Measurements from ENCODE around the gene SCAMP4. TPM values are rescaled to one million over a fixed set of nuclear protein-coding genes. Genes with fewer than 3 reads are reported as not detected.
A peak's percentile ranks its signal among the peaks of the same experiment; 100 is the strongest.

The SCAMP4 gene
- total RNA-seq, 6 donors from 2014 or later = 52.0 to 117 (median 75.3) TPM

GRCh38 chr19:1956122-1956494 lies 50.9 kb downstream of the SCAMP4 start:
- Histone ChIP-seq H3K27me3 (no peaks in the 10 kb centered on the region), H3K9me3 (no peaks in the 10 kb centered on the region), H3K4me3 (no peak overlapping the region), H3K4me1 (peaks cover 0 to 5% (median 0%) of the 10 kb centered on the region in 4 donors), H3K36me3 (peaks cover 0 to 31% (median 15%) of the 10 kb centered on the region in 4 donors), H3K27ac (no peak overlapping the region)
- DNase-seq (no peak), ATAC-seq (ENCODE audit: low FRiP score in 2 of 2) (no peak)
- TF ChIP-seq EP300 (IDR thresholded peaks at IDR 0.05) = no peak
- TF ChIP-seq POLR2AphosphoS5 (IDR thresholded peaks at IDR 0.05) = no peak
- TF ChIP-seq POLR2A (IDR thresholded peaks at IDR 0.05) = no peak
- TF ChIP-seq, protein P1, sequence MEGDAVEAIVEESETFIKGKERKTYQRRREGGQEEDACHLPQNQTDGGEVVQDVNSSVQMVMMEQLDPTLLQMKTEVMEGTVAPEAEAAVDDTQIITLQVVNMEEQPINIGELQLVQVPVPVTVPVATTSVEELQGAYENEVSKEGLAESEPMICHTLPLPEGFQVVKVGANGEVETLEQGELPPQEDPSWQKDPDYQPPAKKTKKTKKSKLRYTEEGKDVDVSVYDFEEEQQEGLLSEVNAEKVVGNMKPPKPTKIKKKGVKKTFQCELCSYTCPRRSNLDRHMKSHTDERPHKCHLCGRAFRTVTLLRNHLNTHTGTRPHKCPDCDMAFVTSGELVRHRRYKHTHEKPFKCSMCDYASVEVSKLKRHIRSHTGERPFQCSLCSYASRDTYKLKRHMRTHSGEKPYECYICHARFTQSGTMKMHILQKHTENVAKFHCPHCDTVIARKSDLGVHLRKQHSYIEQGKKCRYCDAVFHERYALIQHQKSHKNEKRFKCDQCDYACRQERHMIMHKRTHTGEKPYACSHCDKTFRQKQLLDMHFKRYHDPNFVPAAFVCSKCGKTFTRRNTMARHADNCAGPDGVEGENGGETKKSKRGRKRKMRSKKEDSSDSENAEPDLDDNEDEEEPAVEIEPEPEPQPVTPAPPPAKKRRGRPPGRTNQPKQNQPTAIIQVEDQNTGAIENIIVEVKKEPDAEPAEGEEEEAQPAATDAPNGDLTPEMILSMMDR (IDR thresholded peaks at IDR 0.05) = no peak
- WGBS, 2 donors = 94 to 97% methylated on average over 6 to 12 of the region's 12 CpGs

GRCh38 chr19:1956868-1957492 lies 51.8 kb downstream of the SCAMP4 start:
- H3K27ac ChIP-seq = no peak overlapping the region
- no peak overlapping the region for H3K4me3 ChIP-seq
- H3K4me1 ChIP-seq = peaks cover 0 to 5% (median 0%) of the 10 kb centered on the region in 4 donors
- H3K9me3 ChIP-seq = no peaks in the 10 kb centered on the region
- TF ChIP-seq POLR2A (IDR thresholded peaks at IDR 0.05) (no peak), EP300 (IDR thresholded peaks at IDR 0.05) (no peak), POLR2AphosphoS5 (IDR thresholded peaks at IDR 0.05) (no peak)
- TF ChIP-seq, protein P1 (IDR thresholded peaks at IDR 0.05) = no peak
- DNase-seq (peak in 1 of 2 donors; percentile 71), ATAC-seq (ENCODE audit: low FRiP score in 2 of 2) (no peak)
- peaks cover 0 to 31% (median 17%) of the 10 kb centered on the region in 4 donors for H3K36me3 ChIP-seq
- no peaks in the 10 kb centered on the region for H3K27me3 ChIP-seq
- WGBS, 2 donors = 89 to 90% methylated on average over 21 to 28 of the region's 28 CpGs

GRCh38 chr19:1957562-1958248 lies 52.5 kb downstream of the SCAMP4 start:
- no peaks in the 10 kb centered on the region for H3K9me3 ChIP-seq
- 81 to 87% methylated on average over 20 to 39 of the region's 40 CpGs for WGBS, 2 donors
- no peak overlapping the region for H3K4me3 ChIP-seq
- no peaks in the 10 kb centered on the region for H3K27me3 ChIP-seq
- peaks cover 0 to 5% (median 0%) of the 10 kb centered on the region in 4 donors for H3K4me1 ChIP-seq
- no peak overlapping the region for H3K27ac ChIP-seq
- no peak for TF ChIP-seq POLR2A (IDR thresholded peaks at IDR 0.05)
- no peak for TF ChIP-seq POLR2AphosphoS5 (IDR thresholded peaks at IDR 0.05)
- TF ChIP-seq, protein P1 (IDR thresholded peaks at IDR 0.05) = no peak
- no peak for TF ChIP-seq EP300 (IDR thresholded peaks at IDR 0.05)
- peaks cover 0 to 25% (median 15%) of the 10 kb centered on the region in 4 donors for H3K36me3 ChIP-seq
- ATAC-seq (ENCODE audit: low FRiP score in 2 of 2) (no peak), DNase-seq (peak in 1 of 2 donors; percentile 61)

DNA sequence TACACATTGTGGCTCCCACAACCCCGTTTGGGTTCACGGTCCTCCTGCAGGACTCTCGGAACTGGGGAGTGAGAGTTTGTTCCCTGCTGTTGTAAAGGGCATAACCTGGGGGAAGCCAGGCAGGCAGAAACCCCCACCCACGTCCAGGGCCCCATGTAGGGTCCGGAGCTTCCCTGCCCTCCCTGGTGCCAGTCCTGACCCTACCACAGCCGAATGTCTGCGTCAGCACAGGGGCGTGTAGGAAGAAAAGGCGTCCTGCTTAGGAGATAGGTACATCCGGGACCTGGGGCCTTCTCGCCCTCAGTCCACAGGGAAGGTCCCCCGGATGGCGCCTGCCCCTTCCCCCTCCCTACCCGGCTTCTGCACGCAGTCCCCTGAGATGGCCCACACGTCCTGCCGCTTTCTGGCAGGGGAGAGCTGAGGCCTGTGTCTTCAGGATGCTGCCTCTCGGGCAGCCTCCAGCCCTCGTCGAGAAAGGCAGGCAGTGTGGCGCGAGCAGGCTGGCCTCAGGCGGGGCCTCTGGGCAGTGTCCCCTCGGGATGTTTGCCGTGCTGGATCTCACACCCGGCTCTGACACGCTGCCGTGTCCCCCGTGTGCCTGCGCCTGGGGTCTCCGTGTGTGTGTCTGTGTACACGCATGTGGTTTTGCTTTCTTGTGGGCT lies 54.9 kb downstream of the SCAMP4 start:
- TF ChIP-seq, protein P1 (IDR thresholded peaks at IDR 0.05) = no peak
- no peak for TF ChIP-seq EP300 (IDR thresholded peaks at IDR 0.05)
- TF ChIP-seq POLR2AphosphoS5 (IDR thresholded peaks at IDR 0.05) = no peak
- no peak for TF ChIP-seq POLR2A (IDR thresholded peaks at IDR 0.05)
- H3K4me3 ChIP-seq = no peak overlapping the region
- no peaks in the 10 kb centered on the region for H3K27me3 ChIP-seq
- peaks cover 0 to 12% (median 2%) of the 10 kb centered on the region in 4 donors for H3K36me3 ChIP-seq
- ATAC-seq (ENCODE audit: low FRiP score in 2 of 2) (no peak), DNase-seq (peak in 1 of 2 donors; percentile 73)
- H3K9me3 ChIP-seq = no peaks in the 10 kb centered on the region
- no peak overlapping the region for H3K27ac ChIP-seq
- 94 to 97% methylated on average over 20 to 32 of the region's 32 CpGs for WGBS, 2 donors
- H3K4me1 ChIP-seq = no peaks in the 10 kb centered on the region
